ENCODE results near the gene ATXN10.

Gene ATXN10

GRCh38 chr22:45889093-45889538 is 217.5 kb downstream of the ATXN10 start:
- no peak overlapping the region for H3K4me3 ChIP-seq (replicated peaks; ENCODE audit: insufficient read depth, low read length)
- TF ChIP-seq POLR2AphosphoS5 (IDR thresholded peaks at IDR 0.05; ENCODE audit: low read depth) = no peak
- H3K27ac ChIP-seq (replicated peaks) = no peak overlapping the region
- no peak for DNase-seq (ENCODE audit: low read depth in 1 of 2, low spot score in 1 of 2)
- H3K27me3 ChIP-seq (ENCODE audit: insufficient read depth, poor library complexity, severe bottlenecking) = peaks cover 13% of the 10 kb centered on the region

- H3K27ac ChIP-seq (replicated peaks) = no peak overlapping the region
- no peak for DNase-seq (ENCODE audit: low read depth in 1 of 2, low spot score in 1 of 2)
- no peak overlapping the region for H3K4me3 ChIP-seq (replicated peaks; ENCODE audit: insufficient read depth, low read length)
- peaks cover 13% of the 10 kb centered on the region for H3K27me3 ChIP-seq (ENCODE audit: insufficient read depth, poor library complexity, severe bottlenecking)
- no peak for TF ChIP-seq REST (IDR thresholded peaks at IDR 0.05; ENCODE audit: insufficient replicate concordance, low read depth)
- no peak for TF ChIP-seq POLR2AphosphoS5 (IDR thresholded peaks at IDR 0.05; ENCODE audit: low read depth)
- no peak for TF ChIP-seq GABPA (IDR thresholded peaks at IDR 0.05; ENCODE audit: low read depth)
- no peak for TF ChIP-seq SPI1 (IDR thresholded peaks at IDR 0.05; ENCODE audit: borderline replicate concordance, low read depth)
- TF ChIP-seq CTCF (IDR thresholded peaks at IDR 0.05; ENCODE audit: insufficient read depth, low read length) = no peak
These were observed 218.1 kb downstream of the ATXN10 start for GRCh38 chr22:45889539-45890350.

GRCh38 chr22:45890351-45890635 is 218.7 kb downstream of the ATXN10 start:
- Histone ChIP-seq H3K4me3 (replicated peaks; ENCODE audit: insufficient read depth, low read length) (no peak overlapping the region), H3K27me3 (ENCODE audit: insufficient read depth, poor library complexity, severe bottlenecking) (peaks cover 13% of the 10 kb centered on the region), H3K27ac (replicated peaks) (no peak overlapping the region)
- TF ChIP-seq GABPA (IDR thresholded peaks at IDR 0.05; ENCODE audit: low read depth) (no peak), POLR2AphosphoS5 (IDR thresholded peaks at IDR 0.05; ENCODE audit: low read depth) (no peak), SPI1 (IDR thresholded peaks at IDR 0.05; ENCODE audit: borderline replicate concordance, low read depth) (no peak), CTCF (IDR thresholded peaks at IDR 0.05; ENCODE audit: insufficient read depth, low read length) (no peak), REST (IDR thresholded peaks at IDR 0.05; ENCODE audit: insufficient replicate concordance, low read depth) (no peak)
- no peak for DNase-seq (ENCODE audit: low read depth in 1 of 2, low spot score in 1 of 2)

GRCh38 chr22:45891021-45891421 is 219.4 kb downstream of the ATXN10 start:
- Histone ChIP-seq H3K27ac (replicated peaks) (no peak overlapping the region), H3K27me3 (ENCODE audit: insufficient read depth, poor library complexity, severe bottlenecking) (peaks cover 13% of the 10 kb centered on the region), H3K4me3 (replicated peaks; ENCODE audit: insufficient read depth, low read length) (no peak overlapping the region)
- no peak for DNase-seq (ENCODE audit: low read depth in 1 of 2, low spot score in 1 of 2)
- no peak for TF ChIP-seq SPI1 (IDR thresholded peaks at IDR 0.05; ENCODE audit: borderline replicate concordance, low read depth)
- no peak for TF ChIP-seq REST (IDR thresholded peaks at IDR 0.05; ENCODE audit: insufficient replicate concordance, low read depth)
- no peak for TF ChIP-seq GABPA (IDR thresholded peaks at IDR 0.05; ENCODE audit: low read depth)
- no peak for TF ChIP-seq POLR2AphosphoS5 (IDR thresholded peaks at IDR 0.05; ENCODE audit: low read depth)
- TF ChIP-seq CTCF (IDR thresholded peaks at IDR 0.05; ENCODE audit: insufficient read depth, low read length) = no peak

Data from HL-60 (cell line).